Motor neuron (in vitro differentiated cells): ENCODE data around the gene ELAVL4. TPM values are rescaled to one million over a fixed set of nuclear protein-coding genes. Genes with fewer than 3 reads are reported as not detected.

Source experiments
- ATAC-seq, 8 experiments: fragments of 200-7000 bp; cut with Tn5 transposase; replicated peaks in 6 of 8; 2 replicates each; pipeline ENCODE4 v1.8.0; 2021; ENCODE audit warnings: mild to moderate bottlenecking in 8 of 8, moderate library complexity in 8 of 8
- H3K27ac ChIP-seq, 2 donors: fragments of 250-450 bp; sonication (Bioruptor Pico); 2 replicates each; pipeline ENCODE4 v1.9.0; 2021; ENCODE audit warnings: antibody characterized with exemption in 2 of 2, mild to moderate bottlenecking in 2 of 2, moderate library complexity in 1 of 2
- H3K4me1 ChIP-seq, 2 donors: fragments of 250-450 bp; sonication (Bioruptor Pico); replicated peaks in 1 of 2; 2 replicates each; pipeline ENCODE4 v1.6.1; 2021; ENCODE audit warnings: antibody characterized with exemption in 2 of 2, mild to moderate bottlenecking in 2 of 2, moderate library complexity in 1 of 2
- H3K4me3 ChIP-seq, 5 donors: fragments of 250-450 bp; sonication (Bioruptor Pico); 2 replicates each; pipeline ENCODE4 v1.9.0; 2021; ENCODE audit warnings: antibody characterized with exemption in 5 of 5, mild to moderate bottlenecking in 5 of 5, moderate library complexity in 4 of 5
- WGBS, 10 experiments: fragments of 450-650 bp; shearing (Covaris generic); methylation state at CpG; one replicate each; pipeline ENCODE4 v1.0.0; 2022; 5-methylcytosine and 5-hydroxymethylcytosine counted together
- in situ Hi-C, 9 experiments: fragments of 400-800 bp; cut with MboI; loops; one replicate each; pipeline ENCODE4 v1.15.0; 2021; ENCODE audit warnings: low sequenced_read_pairs in 9 of 9, low pct_unique_long_range_greater_than_20kb in 2 of 9; ENCODE audit not compliant: unreplicated experiment in 9 of 9
- total RNA-seq, 8 experiments: library from RNA; unstranded; fragments of 300-600 nt; gene quantifications; 2 replicates each; pipeline versions ENCODE4 v1.2.3 to v1.2.4, GENCODE V29; 2022

The ELAVL4 gene
- total RNA-seq, 8 experiments from 2014 or later, result 0.13 to 281 (median 169) TPM; not detected in 1

- WGBS, 10 experiments, result 13 to 93% (median 88%) methylated on average over 2 to 5 of the region's 6 CpGs; no CpG with 5 or more reads in 6 of the 10 experiments
Measured at GRCh38 chr1:50237056-50237455, 128.3 kb downstream of the ELAVL4 start.

GRCh38 chr1:50243939-50244338 lies 135.2 kb downstream of the ELAVL4 start:
- H3K4me1 ChIP-seq, result peaks cover 0 to 17% of the 10 kb centered on the region in 2 donors
- peak in 7 of 8 experiments; percentile 22 to 77 (median 62) for ATAC-seq
- WGBS, 10 experiments, result 8 to 74% (median 50%) methylated on average over 1 to 5 of the region's 5 CpGs; no CpG with 5 or more reads in 2 of the 10 experiments
- in situ Hi-C loops, result no loop called here
- H3K4me3 ChIP-seq, result no peak overlapping the region
- H3K27ac ChIP-seq, result no peak overlapping the region

More at GRCh38 chr1:50237056-50237455, 128.3 kb downstream of the ELAVL4 start:
- Histone ChIP-seq H3K4me3 (no peak overlapping the region), H3K27ac (no peak overlapping the region), H3K4me1 (no peaks in the 10 kb centered on the region)
- ATAC-seq, result no peak
- in situ Hi-C loops, result no loop called here

GRCh38 chr1:50246869-50247268 lies 138.1 kb downstream of the ELAVL4 start:
- ATAC-seq, result peak in 3 of 8 experiments; percentile 41 to 79 (median 79)
- H3K4me3 ChIP-seq, result no peak overlapping the region
- in situ Hi-C loops, result no loop called here
- peaks cover 8 to 30% of the 10 kb centered on the region in 2 donors for H3K4me1 ChIP-seq
- WGBS, 10 experiments, result 0 to 90% (median 71%) methylated on average over 1 of the region's 1 CpG; no CpG with 5 or more reads in 3 of the 10 experiments
- no peak overlapping the region for H3K27ac ChIP-seq

- Histone ChIP-seq H3K4me3 (no peak overlapping the region), H3K4me1 (peaks cover 19 to 24% of the 10 kb centered on the region in 2 donors), H3K27ac (peak overlapping the region; percentile 81 to 90)
- in situ Hi-C loops, result no loop called here
- peak; percentile 30 to 97 (median 96) for ATAC-seq
- WGBS, 10 experiments, result 0 to 2% (median 1%) methylated on average over 2 to 13 of the region's 13 CpGs; no CpG with 5 or more reads in 7 of the 10 experiments
Measured at GRCh38 chr1:50251702-50252101, 143.0 kb downstream of the ELAVL4 start.

GRCh38 chr1:50252196-50252595 lies 143.5 kb downstream of the ELAVL4 start:
- Histone ChIP-seq H3K4me3 (no peak overlapping the region), H3K27ac (peak overlapping the region; percentile 65 to 90), H3K4me1 (peaks cover 19 to 24% of the 10 kb centered on the region in 2 donors)
- in situ Hi-C loops, result no loop called here
- peak in 7 of 8 experiments; percentile 5 to 67 (median 26) for ATAC-seq
- 0 to 65% (median 29%) methylated on average over 1 to 2 of the region's 2 CpGs; no CpG with 5 or more reads in 2 of the 10 experiments for WGBS, 10 experiments

Other genes starting within 250 kb of the ELAVL4 start
- 1 to 10 TPM in 6 of 8 experiments, under 1 TPM in 2; 0.10 to 4.5 (median 1.9) TPM for gene AGBL4, start 85.0 kb upstream of the ELAVL4 start, total RNA-seq